NCI-H446 treated with DMSO at 0.1 percent for 48 hours (cell line): Measurements from ENCODE around the gene CSMD2.

Experiments used
- DNase-seq: peaks from one replicate; lab custom pipeline; 2025; lab: John Stamatoyannopoulos, UW

The CSMD2 gene

DNA sequence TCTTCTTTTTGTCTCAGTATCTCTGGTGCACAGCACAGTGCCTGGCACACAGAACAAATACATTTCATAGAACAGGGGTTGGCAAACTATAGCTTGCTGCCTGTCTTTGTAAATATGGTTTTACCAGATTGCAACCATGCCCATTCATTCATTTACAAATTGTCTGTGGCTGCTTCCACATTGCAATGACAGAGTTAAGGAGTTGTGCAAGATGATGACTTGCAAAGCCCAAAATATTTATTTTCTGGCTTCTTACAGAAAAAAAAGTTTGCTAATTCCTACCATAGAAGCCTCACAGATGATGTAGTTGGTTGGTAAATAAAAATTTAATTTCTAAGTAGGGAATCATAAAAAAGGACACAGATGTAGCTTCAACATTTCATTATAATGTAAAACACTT is 312.3 kb downstream of the CSMD2 start:
- no peak for DNase-seq

DNA sequence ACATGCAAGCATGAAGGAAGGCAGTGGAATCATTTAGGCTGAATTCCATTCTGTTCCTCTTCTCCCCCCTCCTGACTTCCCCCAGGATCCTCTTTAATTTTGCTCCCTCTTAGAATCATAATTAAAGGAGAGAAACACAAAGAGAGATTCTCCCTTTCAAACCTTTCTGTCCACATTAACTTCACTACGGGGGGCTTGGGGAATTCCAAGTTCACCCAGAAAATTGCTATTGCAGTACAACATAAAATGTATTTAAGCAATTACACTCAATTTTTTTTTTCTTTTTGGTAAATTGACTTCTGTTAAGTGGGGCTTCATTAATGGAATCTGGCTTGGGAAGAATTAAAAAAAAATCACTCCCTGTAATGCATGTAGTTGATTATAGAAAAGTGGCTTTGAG is 314.5 kb downstream of the CSMD2 start:
- DNase-seq: no peak

DNA sequence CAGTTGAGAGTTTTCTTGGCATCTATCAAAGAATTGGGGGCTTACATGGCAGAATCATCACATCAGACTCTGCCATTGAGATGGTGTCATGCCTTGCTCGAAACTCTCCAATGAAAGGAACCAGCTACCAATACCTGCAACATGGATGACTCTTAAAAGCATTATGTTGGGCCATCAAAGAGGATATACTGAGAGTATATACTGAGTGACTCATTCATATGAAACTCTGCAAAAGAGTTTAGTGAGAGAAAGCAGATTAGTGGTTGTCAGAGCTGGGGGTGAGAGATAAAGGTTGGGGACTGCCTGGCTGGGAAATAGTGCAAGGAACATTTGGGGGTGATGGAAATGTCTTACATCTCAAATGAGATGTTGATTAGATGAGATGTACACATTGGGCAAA is 315.8 kb downstream of the CSMD2 start:
- no peak for DNase-seq

DNA sequence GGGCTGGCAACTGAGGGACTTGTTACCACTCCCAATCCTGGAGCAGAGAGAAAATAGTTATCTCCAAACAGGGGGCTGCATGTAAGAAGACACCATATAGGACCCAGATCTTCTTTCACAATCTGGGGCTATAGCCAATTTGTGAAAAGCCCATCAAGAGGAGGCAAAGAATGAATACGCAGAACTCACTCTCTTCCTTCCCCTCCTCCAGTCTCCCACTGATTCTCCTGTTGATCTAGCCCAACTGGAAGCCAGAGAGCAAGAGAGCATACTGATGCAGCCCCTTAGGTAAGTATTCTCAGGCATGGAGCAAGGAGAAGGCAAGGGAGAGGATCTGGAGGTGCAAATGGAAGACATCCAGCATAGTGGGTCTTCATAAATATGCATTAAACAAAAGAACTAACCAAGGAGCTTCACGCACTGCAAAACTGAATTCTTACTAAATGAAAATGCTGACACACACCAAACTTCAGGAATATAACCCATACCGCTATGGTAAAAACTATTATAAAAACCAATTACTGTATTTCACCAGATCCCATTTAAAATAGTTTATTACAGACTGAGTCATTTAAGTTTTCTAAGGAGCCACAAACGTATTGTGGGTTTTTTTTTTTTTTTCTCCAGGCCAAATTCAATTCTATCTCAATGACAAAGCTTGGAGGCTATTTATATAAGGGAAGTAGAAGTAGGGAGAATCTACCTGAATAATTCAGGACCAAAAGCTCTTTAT is 316.7 kb downstream of the CSMD2 start:
- DNase-seq: no peak

DNA sequence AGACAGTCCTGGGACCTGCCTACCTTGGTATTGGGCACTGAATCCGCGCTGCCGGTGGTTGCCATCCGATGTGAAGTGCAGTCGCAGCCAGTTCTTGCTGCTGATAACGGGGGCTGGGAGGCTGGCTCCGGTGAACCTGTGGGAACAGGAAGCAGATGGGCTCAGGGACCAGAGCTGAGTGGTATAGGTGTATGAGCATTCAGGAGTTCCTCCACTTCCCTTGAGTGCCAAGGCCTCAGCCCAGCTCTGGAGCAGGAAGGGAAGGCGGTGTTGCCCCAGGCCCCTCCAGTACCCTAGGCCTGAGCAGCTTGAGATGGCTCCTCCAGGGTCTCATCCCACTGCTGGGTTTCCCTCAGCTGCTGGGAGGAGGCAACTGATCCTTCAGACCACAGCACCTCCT is 318.2 kb downstream of the CSMD2 start:
- DNase-seq: no peak

DNA sequence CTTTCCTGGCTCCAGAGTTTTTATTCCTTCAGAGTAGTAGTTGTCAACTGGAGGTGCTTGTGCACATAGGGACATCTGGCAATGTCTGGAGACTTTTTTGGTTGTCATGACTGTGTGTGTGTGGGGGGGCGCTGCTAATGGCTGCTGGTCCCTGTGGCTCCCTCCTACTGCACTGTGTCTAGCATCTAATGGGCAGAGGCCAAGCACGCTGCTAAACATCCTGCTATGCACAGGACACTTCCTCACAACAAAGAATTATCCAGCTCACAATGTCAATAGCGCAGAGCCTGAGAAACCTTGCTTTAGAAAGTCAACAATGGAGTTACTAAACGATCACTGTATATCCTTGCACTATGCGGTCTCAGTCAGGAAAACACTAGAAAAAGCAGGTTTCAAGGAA is 320.9 kb downstream of the CSMD2 start:
- DNase-seq: no peak

DNA sequence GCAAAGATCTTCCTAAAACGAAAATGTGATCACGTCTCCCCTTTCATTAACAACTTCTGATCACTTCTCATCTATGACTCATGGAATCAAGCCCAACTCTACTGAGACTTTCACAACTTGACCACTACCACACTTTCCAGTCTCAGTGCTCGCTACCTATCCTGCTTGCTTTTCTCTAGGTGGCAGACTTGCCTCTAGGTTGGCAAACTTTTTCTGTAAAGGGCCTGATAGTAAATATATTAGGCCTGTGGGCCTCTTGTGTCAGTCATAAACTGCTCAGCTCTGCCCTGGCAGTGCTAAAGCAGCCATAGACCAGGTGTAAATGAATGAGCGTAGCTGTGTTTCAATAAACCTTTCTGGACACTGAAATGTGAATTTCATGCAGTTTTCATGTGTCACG is 322.7 kb downstream of the CSMD2 start:
- no peak for DNase-seq

DNA sequence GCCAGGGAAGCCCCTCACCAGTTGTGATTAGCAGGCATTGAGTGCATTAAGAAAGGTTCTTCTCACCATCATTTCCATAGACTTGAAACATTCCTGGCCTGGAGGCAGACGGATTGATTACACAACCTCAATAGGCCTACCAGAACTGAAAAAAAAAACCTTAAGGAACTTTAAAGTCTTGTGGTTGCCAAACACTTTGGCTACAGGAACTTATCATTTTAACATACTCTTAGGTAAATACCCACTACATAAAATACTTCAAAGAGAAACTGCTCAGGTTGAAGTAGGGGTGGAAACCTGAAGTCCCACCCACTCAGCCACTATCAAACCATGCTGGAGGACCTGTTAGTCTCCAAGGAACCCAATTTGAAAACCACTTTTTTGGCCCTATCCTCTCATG is 323.5 kb downstream of the CSMD2 start:
- DNase-seq: no peak

DNA sequence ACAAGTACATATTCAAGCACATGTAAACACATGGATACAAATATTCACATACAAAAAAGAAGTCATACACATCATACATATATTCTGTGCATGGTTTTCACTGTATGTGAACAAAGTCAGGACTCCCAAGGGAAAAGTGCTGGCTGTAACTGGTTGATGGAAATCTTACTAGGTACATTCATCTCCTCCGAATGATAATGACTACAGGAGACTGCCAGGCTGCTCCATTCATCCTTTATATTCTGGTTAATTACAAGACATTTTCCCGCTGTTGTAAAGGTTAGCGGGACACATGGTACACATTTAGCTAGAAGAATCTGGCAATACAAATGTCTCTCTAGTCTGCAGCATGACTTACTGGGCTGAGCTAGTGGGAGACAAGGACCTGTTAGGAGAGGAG is 327.4 kb downstream of the CSMD2 start:
- DNase-seq: no peak

DNA sequence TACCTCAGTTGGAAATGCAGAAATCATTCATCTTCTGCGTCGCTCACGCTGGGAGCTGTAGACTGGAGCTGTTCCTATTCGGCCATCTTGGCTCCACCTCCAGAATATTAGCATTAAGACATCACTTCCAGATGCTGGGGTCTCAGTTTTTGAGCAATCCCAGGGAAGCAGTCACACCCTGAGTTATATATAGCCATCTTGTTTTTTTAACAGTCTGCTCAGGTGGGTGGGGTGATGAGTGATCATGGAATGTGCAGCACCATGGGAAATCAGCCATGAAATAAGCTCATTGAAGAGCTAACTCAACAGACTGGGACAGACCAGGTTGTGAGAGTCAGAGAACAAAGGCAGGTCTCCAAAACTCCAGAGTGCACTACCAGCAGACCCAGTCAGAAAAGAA is 328.1 kb downstream of the CSMD2 start:
- DNase-seq: no peak

DNA sequence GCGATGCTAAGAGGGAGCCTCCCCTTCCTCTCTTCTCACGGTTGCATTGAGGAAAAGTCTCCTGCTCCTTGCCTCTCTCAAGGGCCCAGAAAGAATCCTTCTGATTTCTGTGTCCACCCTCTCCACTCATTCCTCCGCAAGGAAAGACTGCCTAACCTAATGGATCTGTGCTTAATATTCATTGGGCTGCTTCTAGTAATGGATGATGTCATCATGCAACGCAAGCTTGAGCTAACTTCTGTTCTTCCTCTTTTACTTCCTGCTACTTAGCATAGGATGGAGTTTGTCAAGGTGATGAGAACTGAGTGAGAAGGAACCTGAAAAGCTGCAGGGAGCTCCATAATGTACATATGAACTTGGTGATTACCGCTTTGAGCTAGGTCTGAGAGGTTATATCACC is 336.4 kb downstream of the CSMD2 start:
- DNase-seq: no peak

DNA sequence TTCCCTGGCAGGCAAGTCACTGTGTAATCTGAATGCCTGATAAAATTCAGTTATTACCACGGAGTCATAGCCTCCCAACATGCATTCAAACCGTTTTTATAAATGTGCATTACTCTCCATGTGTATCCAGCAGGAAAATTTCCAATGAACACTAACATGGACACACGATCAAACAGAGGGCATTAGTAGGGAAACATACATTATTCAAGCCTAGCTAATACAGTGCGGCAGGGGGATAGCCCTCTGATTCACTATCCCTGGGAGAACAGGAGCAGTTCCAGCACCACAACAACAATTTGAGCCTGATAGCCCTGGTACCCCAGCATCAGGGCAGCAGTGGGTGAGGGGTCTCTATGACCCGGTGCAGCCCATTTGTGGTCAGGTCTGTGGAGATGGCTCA is 337.0 kb downstream of the CSMD2 start:
- no peak for DNase-seq

DNA sequence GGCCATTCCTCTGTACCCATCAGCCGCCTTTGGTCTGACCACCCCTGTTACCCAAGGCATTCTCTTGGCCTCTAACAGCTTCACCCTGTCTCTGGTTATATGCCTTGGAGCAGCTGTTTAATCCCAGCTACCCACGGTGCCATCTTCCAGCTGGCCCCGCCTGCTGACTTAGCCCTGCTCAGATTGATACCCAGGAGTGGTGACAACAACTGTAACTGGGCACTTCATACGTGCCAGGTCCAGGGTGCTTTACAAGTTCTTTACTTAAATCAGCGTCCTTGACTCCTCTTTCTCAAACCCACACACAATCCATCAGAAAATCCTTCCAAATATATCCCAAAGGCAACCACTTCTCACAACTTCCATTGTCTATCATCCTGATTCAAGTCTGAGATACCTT is 338.3 kb downstream of the CSMD2 start:
- no peak for DNase-seq

DNA sequence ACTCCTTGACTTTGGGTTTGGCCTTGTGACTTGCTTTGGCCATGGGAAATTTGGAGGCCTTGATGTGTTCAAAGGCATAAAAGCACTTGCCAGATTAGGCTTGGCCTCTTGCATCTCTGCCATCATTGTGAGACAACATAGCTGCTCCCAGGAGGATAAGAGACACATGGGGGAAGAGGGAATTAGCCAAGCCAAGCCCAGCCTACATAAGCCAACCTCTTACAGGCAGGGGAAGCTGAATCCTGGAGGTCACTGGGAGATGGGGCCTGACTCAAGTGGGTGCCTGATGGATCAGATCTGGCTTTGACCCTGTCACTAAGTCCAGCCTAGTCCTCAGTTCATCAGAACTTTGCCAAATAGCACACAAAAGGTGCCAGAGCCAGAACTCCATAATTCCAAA is 338.7 kb downstream of the CSMD2 start:
- no peak for DNase-seq

DNA sequence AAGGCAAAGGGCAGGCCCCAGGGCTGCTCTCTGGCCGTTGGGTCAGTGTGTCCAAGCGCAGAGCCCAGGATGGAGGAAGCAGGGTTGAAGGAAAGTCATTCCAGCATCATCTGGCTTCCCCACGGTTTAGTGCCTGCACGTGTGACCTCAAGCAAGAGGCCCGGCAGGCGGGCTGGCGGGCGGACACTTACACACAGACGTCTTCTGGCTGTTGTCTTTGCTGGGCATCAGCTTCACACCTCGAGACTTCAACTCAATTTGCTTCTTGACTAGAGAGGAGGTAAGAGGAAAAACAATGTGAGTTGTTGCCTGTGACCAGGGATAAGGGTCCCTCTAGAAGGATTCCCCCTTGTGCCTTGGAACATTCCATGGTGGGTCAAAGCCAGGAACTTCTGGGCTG is 339.5 kb downstream of the CSMD2 start:
- DNase-seq: no peak

DNA sequence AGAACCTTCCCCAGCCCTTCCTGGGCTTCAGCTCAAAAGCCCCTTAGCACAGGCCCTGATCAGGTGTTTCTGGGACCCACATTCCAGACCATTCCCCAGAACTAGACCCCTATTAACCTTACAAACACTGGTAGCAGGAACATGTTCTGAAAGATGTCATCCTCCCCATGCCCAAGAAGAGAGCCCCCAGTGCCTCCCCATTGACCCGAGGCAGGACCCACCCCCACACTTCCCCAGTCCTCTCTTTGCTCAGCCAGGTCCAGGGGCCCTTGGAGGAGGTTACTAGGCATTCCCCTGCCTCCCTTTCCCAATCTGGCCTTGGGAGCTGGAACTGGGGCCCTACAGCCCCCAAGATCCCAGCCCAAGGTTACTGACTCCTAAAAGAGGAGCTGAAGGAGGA is 340.1 kb downstream of the CSMD2 start:
- DNase-seq: no peak

DNA sequence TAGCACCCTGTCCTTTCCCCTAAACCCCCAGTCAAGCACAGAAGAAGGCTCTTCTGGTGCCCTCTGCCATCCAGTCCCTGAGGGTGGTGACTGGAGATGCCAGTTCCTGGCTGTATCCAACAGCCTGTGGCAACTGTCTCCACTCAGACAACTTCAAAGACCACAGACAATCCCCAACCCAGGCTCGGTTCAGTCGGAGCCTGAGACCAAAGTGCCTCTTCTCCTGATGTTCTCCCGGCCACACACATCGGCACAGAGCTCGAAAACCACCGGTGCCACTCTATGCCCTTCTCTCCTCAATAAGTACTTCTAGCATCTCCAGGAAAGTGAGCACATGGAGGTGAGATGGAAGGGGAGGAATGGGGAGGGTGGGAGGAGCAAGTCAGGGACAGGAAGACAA is 340.7 kb downstream of the CSMD2 start:
- no peak for DNase-seq

DNA sequence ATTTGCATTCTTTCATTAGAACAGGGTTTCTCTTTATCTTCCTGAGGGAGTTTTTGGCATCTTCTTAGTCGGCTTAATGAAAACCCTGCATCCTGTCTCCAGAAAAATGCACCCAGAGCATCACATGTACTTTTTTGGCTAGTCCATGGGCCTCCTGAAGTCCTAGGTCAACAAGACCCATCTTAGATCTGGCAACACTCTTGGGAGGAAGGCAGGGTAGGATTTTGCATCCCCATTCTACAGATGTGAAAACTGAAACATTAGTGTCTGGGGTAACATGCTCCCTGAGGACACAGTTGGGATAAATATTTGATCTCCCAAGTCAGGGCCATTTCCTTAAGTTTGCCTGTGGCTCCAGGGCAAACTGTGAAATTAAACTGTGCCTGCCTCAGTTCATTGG is 341.2 kb downstream of the CSMD2 start:
- DNase-seq: no peak

DNA sequence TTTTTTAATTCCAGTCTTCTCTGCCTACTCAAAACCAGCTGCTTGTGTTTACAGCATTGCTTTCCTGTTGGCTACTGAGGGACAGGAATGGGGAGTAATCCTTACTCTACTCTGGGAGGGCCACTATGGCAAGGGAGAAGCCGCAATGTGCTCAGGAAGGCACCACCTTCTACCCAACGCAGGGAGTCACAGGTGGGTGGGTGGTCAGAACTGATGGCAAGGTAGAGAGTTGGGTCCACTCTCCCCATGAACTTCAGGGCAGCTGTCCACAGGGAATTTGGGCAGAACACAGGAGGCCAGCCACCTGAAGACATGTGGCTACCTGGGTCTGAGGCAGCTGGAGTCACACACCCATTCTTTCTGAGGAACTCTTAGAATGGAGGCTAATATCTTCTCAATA is 341.6 kb downstream of the CSMD2 start:
- no peak for DNase-seq

DNA sequence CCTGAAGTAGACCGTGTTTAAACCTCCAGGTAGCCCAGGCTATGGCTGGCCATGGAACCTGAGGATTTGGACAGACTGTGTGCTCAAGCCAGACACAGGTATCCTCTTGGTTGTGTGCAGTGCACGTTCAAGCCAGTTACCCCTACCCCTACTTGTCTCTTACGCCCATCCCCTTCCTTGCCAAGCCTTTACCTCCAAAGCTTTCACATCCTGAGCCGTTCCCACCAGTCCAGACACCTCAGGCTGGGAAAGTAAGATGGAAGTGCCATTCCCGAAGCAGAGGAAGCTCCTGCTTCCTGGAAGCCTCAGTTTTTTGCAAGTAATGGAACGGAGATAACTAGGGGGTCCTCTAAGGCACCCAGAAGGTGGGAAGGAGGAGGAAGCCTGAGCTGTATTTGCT is 342.6 kb downstream of the CSMD2 start:
- DNase-seq: no peak

DNA sequence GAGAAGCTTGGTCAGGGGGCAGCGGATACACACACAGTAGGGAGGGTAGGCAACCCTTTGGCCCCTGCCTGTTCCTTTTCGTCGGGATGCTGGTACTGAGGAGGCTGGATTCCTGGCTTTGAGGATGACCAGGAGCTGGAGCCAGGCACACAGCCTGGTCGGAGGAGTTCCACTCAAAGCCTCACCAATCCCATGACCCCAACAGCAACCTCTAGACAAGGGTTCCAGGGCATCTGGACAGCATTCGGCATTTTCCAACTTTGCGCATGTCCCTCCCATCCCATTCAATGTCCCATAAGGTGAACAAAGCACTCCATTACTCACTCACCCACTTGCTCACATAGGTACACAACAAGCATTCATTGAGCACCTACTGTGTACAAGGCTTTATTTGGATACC is 343.7 kb downstream of the CSMD2 start:
- no peak for DNase-seq

DNA sequence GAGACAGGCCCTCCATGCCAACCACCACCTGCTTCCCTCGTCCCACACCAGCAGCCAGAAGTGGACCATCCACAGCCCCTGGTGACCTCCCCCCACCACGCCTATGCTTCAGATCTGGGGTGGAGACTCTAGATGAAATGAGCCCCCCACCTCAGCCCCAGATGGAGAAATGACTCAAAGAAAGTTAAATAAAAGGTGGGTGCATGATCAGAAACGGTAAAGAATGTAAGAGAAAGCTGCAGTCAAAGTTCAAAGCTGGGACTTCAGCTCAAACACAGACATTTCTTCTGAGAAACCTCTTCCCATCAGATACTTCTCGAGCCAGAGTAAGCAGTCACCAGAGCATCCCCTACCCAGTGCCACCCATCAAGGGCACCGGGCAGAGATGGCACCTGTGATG is 344.2 kb downstream of the CSMD2 start:
- DNase-seq: no peak

DNA sequence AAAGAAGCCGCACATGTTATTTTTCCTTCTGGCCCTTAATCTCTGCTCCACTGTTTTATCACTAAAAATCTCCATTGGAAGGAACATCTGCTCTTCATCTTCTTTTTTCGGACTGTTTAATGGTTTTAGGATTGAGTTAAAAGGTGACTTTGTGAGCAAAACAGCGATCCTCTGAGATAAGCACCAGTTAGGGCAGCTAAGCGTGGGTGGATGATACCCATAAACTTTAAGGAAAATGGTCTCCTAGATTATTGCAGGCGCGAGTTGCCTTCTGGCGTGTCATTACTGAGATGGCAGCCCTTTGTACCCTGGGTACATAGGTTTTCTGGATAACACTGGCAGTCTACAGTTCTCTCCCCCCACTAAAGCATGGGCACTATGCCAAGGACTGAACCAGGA is 345.1 kb downstream of the CSMD2 start:
- DNase-seq: no peak

DNA sequence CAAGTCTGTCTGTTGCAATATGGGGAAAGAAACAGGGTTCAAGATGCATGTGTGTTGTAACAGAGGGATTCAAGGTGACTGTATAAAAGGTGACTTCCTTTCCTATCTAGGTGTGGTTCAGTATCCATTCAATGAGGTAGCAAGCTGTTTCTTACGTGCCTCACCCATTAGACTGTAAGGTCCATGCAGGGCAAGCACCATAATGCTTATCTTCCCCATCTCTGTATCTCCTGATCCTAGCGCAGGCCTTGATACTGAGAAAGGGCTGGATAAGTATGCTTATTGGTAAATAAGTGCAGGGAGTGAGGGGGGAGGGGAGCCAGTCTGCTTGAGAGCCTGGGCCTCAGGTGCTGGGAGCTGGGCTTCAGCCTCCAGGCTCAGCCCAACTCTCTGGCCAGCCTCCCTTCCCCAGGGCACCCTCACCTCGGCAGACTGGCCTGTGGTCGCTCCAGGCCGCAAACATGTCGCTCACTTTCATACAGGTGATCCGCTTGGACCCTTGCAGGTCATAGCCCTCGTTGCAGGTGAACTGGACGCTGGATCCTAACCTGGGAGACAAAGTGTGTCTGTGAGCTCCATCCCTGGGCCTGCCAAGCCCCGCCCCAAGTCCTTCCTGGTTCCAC is 345.6 kb downstream of the CSMD2 start:
- no peak for DNase-seq
